ENCODE measurements around the gene PIK3C3. TPM values are rescaled to one million over a fixed set of nuclear protein-coding genes. Genes with fewer than 3 reads are reported as not detected.
A peak's percentile ranks its signal among the peaks of the same experiment; 100 is the strongest.

Gene PIK3C3
- total RNA-seq, 1 donor from 2014 or later: 62.8 TPM

- Mint-ChIP-seq H3K4me3 (ENCODE audit: unreplicated experiment) (no peak overlapping the region), H3K9me3 (ENCODE audit: unreplicated experiment) (no peaks in the 10 kb centered on the region), H3K36me3 (ENCODE audit: low read depth, unreplicated experiment) (no peaks in the 10 kb centered on the region), H3K27ac (ENCODE audit: unreplicated experiment) (no peak overlapping the region), H3K27me3 (ENCODE audit: unreplicated experiment) (peaks cover under 1% of the 10 kb centered on the region), H3K4me1 (ENCODE audit: unreplicated experiment) (no peaks in the 10 kb centered on the region)
- DNase-seq (ENCODE audit: low spot score): no peak
- peak; percentile 29 for TF ChIP-seq CTCF (IDR thresholded peaks at IDR 0.05; ENCODE audit: unreplicated experiment)
Measured at GRCh38 chr18:42052122-42052708, 97.2 kb downstream of the PIK3C3 start.

- Mint-ChIP-seq H3K4me1 (ENCODE audit: unreplicated experiment) (no peaks in the 10 kb centered on the region), H3K36me3 (ENCODE audit: low read depth, unreplicated experiment) (no peaks in the 10 kb centered on the region), H3K27me3 (ENCODE audit: unreplicated experiment) (no peaks in the 10 kb centered on the region), H3K9me3 (ENCODE audit: unreplicated experiment) (no peaks in the 10 kb centered on the region), H3K27ac (ENCODE audit: unreplicated experiment) (no peak overlapping the region), H3K4me3 (ENCODE audit: unreplicated experiment) (no peak overlapping the region)
- peak; percentile 91 for TF ChIP-seq CTCF (IDR thresholded peaks at IDR 0.05; ENCODE audit: unreplicated experiment)
- peak; percentile 66 for DNase-seq (ENCODE audit: low spot score)
Measured at GRCh38 chr18:42053188-42053781, 98.3 kb downstream of the PIK3C3 start.

GRCh38 chr18:42064109-42064508 lies 109.1 kb downstream of the PIK3C3 start:
- no peak for DNase-seq (ENCODE audit: low spot score)
- no peaks in the 10 kb centered on the region for H3K36me3 Mint-ChIP-seq (ENCODE audit: low read depth, unreplicated experiment)
- no peak overlapping the region for H3K4me3 Mint-ChIP-seq (ENCODE audit: unreplicated experiment)
- TF ChIP-seq CTCF (IDR thresholded peaks at IDR 0.05; ENCODE audit: unreplicated experiment): no peak
- H3K27ac Mint-ChIP-seq (ENCODE audit: unreplicated experiment): no peak overlapping the region
- peaks cover 2% of the 10 kb centered on the region for H3K27me3 Mint-ChIP-seq (ENCODE audit: unreplicated experiment)
- no peaks in the 10 kb centered on the region for H3K9me3 Mint-ChIP-seq (ENCODE audit: unreplicated experiment)
- peaks cover 8% of the 10 kb centered on the region for H3K4me1 Mint-ChIP-seq (ENCODE audit: unreplicated experiment)

DNA sequence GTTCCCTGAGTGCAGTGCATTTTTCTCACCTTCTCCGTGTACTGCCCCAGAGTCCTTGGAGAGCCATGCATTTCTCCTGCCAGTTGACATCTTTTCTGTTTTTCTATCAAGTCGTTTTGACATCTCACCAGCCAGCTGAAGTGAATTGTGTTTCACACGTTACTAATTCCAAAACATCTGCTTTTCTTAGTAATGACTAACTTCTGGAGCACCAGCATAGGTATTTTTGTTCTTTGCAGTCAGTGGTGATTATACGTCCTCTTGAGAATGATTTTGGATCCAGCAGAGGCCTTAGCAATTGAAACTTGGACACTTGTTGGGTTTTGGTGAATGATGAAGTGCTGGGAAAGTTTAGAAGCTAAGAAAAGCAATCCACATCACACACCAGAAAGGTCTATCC lies 112.5 kb downstream of the PIK3C3 start:
- Mint-ChIP-seq H3K27me3 (ENCODE audit: unreplicated experiment) (peaks cover 2% of the 10 kb centered on the region), H3K27ac (ENCODE audit: unreplicated experiment) (no peak overlapping the region), H3K4me1 (ENCODE audit: unreplicated experiment) (peaks cover 8% of the 10 kb centered on the region), H3K4me3 (ENCODE audit: unreplicated experiment) (peak overlapping the region; percentile 44), H3K9me3 (ENCODE audit: unreplicated experiment) (no peaks in the 10 kb centered on the region), H3K36me3 (ENCODE audit: low read depth, unreplicated experiment) (no peaks in the 10 kb centered on the region)
- no peak for DNase-seq (ENCODE audit: low spot score)
- no peak for TF ChIP-seq CTCF (IDR thresholded peaks at IDR 0.05; ENCODE audit: unreplicated experiment)

DNA sequence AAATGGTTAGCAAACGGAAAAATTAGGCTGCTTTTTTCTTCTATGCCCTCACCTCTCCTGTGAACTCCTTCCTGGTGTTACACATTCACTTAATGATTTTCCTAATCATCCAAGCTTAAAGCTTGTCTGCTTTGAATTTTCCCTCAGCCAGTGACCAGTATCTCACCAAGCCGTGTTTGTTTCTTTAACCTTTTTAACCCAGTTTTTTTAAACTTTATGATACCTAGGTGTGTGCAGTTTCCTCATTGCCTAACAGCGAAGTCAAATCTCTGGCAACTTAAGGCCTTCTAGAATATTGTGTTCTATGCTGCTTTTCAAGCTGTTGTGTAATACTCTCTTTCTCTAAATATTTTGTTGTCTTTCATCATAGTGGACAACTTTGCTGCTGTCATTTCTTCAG lies 113.0 kb downstream of the PIK3C3 start:
- Mint-ChIP-seq H3K4me1 (ENCODE audit: unreplicated experiment) (peaks cover 8% of the 10 kb centered on the region), H3K36me3 (ENCODE audit: low read depth, unreplicated experiment) (no peaks in the 10 kb centered on the region), H3K27me3 (ENCODE audit: unreplicated experiment) (peaks cover 2% of the 10 kb centered on the region), H3K4me3 (ENCODE audit: unreplicated experiment) (no peak overlapping the region), H3K9me3 (ENCODE audit: unreplicated experiment) (no peaks in the 10 kb centered on the region), H3K27ac (ENCODE audit: unreplicated experiment) (no peak overlapping the region)
- DNase-seq (ENCODE audit: low spot score): no peak
- no peak for TF ChIP-seq CTCF (IDR thresholded peaks at IDR 0.05; ENCODE audit: unreplicated experiment)
